GM12873 (cell line): ENCODE measurements around the gene RAB44.

Experiments
- TF ChIP-seq, protein P1 (sequence below): IDR thresholded peaks from 2 replicates; pipeline ENCODE4 v1.5.1; 2012; ENCODE audit warnings: low read depth, mild to moderate bottlenecking, moderate library complexity, low read length, control low read depth; ENCODE audit not compliant: insufficient read depth; ENCODE audit errors: missing control alignments

RAB44 gene

DNA sequence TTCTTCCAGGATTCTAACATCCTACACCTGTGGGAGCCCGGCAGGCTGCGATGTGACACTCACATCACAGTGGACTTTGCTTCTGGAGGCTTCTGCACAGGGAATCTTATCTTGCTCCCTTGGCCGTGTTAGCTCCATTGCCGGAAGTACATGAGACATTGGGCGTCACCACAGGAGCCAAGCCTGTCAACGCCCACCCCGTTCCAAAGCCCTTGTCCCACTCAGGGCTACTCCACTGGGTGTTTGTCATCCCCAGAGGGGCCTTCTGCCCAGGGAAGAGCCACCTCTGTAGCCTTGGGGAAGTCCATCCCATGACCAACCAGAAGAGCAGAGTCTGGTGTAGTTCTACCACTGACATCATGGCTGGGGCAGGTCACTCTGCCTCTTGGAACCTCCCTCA lies 1.7 kb downstream of the RAB44 start:
- TF ChIP-seq, protein P1, sequence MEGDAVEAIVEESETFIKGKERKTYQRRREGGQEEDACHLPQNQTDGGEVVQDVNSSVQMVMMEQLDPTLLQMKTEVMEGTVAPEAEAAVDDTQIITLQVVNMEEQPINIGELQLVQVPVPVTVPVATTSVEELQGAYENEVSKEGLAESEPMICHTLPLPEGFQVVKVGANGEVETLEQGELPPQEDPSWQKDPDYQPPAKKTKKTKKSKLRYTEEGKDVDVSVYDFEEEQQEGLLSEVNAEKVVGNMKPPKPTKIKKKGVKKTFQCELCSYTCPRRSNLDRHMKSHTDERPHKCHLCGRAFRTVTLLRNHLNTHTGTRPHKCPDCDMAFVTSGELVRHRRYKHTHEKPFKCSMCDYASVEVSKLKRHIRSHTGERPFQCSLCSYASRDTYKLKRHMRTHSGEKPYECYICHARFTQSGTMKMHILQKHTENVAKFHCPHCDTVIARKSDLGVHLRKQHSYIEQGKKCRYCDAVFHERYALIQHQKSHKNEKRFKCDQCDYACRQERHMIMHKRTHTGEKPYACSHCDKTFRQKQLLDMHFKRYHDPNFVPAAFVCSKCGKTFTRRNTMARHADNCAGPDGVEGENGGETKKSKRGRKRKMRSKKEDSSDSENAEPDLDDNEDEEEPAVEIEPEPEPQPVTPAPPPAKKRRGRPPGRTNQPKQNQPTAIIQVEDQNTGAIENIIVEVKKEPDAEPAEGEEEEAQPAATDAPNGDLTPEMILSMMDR, result no peak

DNA sequence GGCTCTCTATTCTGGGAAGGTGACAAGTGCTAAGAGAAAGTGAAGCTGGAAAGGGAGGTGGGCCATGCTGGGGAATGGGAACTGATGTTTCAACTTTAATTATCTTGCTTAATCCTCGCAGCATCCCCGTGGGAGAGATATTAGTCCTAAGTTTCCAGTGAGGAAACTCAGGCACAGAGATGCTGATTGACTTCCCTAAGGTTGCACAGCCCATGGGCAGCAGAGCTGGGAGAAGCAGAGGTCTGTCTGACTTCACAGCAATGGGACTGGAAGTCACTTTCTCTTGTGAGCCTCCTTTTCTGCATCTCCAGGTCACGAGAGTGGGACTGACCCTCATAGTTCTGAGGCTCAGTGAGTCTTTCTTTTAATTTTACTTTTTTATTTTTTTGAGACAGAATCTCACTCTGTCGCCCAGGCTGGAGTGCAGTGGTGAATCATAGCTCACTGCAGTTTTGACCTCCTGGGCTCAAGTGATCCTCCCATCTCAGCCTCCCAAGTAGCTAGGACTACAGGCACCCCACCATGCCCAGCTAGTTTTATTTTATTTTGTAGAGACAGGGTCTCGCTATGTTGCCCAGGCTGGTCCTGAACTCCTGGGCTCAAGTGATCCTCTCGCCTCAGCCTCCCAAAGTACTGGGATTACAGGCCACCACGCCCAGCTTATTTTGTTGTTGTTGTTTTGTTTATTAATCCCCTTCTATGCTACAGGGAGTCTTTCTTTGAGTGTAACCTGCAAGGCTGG lies 2.6 kb downstream of the RAB44 start:
- TF ChIP-seq, protein P1, result no peak

DNA sequence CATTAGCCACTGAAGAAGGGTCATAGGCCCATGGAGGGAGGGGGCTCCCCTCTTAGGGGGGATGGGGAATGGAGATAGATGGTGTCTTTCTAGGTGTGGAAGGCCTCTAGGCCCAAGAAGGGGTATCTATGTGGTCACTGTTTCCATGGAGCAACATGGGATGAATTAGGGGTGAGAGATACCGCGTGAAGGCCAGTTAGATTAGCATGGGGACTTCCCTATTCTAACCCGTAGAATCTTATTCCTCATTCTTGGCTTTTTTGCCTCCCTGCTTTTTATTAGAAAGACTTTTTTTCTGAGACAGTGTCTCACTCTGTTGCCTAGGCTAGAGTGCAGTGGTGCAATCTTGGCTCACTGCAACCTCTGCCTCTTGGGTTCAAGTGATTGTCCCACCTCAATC lies 3.2 kb downstream of the RAB44 start:
- TF ChIP-seq, protein P1, result no peak

DNA sequence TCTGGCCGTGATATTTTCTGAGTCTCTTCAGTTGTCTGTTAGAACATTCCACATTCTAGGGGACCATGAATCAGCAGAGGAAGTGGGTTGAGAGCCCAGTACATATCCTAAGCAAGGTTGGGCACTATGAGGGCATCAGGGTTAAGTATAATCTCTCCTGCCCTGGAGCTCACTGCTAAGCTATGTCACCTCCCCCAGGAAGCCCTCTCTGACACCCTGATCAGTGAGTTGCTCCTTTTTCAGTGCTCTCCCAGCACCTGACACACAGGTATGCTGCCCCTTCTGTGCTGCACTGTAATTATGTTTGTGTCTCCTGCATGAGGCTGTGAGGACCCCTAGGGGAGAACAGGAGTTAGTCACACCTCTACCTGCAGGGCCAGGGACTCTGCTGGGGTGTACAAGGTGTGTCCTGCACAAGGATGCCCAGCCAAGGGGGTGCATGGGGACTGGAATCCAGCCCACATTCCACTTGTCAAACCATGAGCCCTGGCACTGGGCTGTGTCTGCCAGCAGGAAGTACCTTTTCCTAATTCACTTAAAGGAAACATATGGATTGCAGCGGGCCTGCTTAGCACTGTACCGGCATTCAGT lies 3.9 kb downstream of the RAB44 start:
- TF ChIP-seq, protein P1, result peak; percentile 59

DNA sequence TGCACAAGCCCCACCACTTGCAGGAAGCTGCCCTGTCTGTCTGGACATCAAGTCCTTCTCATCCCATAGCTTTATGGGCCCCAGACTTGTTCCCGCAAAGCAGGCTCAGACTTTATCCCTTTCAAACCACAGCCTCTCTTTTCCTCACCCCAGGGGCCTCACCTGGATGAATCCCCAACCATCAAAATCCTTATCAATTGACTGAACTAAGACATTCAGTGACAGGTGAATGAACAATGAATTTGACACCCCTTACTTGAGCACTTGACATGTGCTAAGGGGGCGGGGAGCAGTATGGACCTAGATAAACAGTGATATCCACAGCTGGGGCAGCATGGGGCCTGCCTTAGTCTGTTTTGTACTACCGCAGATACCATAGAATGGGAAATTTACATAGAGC lies 5.0 kb downstream of the RAB44 start:
- TF ChIP-seq, protein P1, result no peak

DNA sequence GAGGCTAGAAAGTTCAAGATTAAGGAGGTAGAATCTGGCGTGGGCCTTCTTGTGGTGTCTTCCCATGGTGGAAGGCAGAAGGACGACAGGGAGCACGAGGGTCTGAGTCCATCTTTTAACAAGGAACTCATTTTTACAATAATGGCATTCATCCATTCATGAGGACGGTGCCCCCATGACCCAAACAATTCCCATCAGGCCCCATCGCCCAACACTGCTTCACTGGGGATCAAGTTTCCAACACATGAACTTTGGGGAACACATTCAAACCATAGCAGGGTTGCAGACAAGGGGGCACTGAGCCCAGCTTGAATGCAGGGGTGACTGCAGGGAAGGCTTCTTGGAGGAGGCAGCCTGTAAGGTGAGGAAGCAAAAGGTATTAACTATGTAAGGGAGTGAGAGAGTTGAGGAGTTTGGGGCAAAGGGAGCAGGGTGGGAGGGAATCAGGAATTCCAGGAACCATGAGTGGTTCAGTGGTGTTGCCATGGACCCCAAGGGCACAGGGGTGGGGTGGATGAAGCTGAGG lies 5.5 kb downstream of the RAB44 start:
- TF ChIP-seq, protein P1, result no peak

DNA sequence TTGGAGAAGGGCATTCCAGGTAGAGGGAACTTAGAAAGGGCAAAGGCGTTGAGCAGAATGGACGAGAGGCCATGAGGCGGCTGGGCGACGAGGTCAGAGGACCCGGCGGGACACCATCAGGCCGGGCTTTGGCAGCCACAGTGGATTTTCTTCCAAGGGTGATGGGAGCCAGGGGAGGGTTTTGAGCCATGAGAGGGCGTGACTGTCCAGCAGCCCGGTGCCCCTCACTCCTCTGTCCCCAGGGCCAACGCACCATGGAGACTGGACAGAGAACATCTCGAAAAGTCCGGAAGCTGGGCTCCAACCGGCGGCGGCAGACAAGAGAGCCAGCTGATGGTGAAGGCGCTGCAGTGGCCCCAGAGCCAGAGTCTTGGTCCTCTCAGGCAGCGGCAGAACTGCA lies 6.4 kb downstream of the RAB44 start:
- TF ChIP-seq, protein P1, result no peak
